GM12801 (cell line): ENCODE results near the gene SLC9A6.

Experiments used
- TF ChIP-seq, protein P1 (sequence below): IDR thresholded peaks from one replicate; pipeline ENCODE4 v1.5.1; 2011; ENCODE audit warnings: control low read depth; ENCODE audit not compliant: insufficient read length; ENCODE audit errors: extremely low read depth

The SLC9A6 gene

DNA sequence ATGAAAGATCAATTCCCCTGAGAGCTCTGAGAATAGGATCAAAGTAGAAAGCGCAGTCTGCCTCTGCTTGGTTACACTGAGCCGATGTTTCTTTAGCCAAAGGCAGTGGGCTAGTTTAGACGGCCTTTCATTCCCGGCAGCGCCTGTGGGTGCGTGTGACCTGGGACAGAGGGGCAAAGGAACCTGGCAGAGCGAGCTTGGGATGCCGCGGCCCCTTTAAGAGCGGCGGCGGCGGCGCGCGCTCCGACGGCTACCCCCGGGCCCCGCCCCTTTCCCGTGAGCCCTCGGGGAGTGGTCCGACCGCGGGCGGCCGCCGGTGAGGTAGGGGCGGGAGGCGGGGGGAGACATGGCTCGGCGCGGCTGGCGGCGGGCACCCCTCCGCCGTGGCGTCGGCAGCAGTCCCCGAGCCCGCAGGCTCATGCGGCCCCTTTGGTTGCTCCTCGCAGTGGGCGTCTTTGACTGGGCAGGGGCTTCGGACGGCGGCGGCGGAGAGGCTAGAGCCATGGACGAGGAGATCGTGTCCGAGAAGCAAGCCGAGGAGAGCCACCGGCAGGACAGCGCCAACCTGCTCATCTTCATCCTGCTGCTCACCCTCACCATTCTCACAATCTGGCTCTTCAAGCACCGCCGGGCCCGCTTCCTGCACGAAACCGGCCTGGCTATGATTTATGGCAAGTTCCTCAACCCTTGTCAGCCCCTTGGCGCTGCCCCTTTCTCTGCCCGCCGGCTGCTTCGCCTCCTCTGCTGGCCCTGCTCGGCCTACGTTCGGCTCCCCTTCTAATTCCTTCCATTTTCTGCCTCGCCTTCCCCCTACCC is at the start of gene SLC9A6:
Gene SLC9A6 (plus strand): TSS at position 279 of the 816 bp plus-strand sequence. CDS start 224 bp downstream, at position 503.
- TF ChIP-seq, protein P1, sequence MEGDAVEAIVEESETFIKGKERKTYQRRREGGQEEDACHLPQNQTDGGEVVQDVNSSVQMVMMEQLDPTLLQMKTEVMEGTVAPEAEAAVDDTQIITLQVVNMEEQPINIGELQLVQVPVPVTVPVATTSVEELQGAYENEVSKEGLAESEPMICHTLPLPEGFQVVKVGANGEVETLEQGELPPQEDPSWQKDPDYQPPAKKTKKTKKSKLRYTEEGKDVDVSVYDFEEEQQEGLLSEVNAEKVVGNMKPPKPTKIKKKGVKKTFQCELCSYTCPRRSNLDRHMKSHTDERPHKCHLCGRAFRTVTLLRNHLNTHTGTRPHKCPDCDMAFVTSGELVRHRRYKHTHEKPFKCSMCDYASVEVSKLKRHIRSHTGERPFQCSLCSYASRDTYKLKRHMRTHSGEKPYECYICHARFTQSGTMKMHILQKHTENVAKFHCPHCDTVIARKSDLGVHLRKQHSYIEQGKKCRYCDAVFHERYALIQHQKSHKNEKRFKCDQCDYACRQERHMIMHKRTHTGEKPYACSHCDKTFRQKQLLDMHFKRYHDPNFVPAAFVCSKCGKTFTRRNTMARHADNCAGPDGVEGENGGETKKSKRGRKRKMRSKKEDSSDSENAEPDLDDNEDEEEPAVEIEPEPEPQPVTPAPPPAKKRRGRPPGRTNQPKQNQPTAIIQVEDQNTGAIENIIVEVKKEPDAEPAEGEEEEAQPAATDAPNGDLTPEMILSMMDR = no peak

DNA sequence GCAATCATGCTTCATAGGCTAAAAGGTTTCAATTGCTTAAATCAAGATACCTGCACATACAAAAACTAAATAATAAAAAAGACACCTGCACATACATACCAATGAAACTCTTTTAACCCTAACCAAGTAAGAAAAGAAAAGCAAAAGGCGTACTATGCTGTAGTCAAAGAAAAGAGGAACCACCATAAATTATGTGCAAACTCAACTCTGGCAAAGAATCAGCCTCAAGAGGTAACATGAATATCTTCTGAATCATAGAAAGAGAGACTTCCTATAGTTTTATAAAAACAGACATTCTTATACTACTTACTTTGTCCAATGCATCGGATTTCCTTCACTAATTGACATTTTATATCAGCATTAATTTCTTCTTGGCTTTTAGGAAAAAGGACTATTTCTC is 40.7 kb upstream of the SLC9A6 start:
- TF ChIP-seq, protein P1 = no peak

- TF ChIP-seq, protein P1 = no peak
These were observed 33.9 kb upstream of the SLC9A6 start for GRCh38 chrX:135951291-135951690.

DNA sequence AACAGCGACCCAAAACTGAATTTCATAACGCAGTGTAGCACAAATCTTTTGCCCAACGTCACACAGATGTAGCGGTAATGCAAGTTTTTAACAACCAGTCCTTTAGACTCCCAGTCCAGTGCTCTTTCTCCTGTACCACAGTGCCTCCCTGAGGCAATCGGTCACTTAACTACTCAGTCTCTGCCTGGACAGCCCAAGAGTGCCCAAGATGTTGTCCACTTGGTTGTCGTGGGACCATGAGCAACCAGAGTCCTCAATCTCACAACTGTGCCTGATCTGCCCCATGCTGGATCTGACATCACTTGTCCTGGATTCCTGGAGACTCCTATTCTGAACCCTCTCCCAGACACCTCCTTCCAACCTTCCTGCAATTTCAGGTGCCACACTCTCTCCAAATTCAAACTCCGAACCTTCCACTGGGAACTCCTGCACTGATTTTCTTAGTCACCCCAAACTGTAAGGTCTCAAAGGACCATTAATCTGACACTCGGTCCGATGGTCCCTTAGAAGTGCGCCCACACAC is 12.1 kb upstream of the SLC9A6 start:
- TF ChIP-seq, protein P1 = no peak

DNA sequence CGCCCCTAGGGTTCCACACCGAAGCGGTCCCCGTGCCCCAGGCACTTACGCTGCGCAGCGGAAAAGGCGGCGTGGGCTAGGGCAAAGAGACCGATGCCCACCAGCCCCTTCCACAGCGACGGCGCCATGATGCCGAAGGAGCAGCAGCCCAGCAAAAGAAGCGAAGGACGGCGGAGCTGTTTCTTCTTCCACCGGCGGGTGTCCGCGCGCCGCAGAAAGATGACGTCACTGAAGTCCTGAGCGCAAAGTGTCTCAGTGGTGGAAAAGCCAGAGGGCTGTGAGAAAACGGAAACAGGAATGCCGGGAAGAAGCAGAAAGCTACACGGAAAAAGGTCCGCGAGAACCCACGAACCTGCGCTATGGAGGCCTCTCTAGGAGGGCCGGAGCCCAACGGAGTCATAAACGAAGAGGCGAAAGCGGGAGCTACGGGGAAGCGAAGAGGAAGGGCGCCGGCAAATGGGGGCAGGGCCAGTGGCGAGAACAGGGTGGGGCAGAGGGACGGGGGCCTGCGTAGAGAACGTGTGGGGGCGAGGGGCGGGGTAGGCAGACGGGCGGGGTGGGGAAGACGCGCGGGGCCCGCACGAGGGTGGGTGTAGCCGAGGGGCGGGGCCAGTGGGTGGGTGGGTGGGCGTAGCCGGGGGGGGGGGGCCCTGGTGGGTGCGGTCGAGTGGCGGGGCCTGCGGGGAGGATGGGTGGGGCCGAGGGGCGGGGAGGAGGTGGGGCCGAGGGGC is 11.5 kb upstream of the SLC9A6 start, which contains the start of gene MMGT1:
Gene MMGT1 (minus strand): TSS at position 441 of the 731 bp plus-strand sequence. CDS start 313 bp downstream, at position 128.
- TF ChIP-seq, protein P1 = no peak

DNA sequence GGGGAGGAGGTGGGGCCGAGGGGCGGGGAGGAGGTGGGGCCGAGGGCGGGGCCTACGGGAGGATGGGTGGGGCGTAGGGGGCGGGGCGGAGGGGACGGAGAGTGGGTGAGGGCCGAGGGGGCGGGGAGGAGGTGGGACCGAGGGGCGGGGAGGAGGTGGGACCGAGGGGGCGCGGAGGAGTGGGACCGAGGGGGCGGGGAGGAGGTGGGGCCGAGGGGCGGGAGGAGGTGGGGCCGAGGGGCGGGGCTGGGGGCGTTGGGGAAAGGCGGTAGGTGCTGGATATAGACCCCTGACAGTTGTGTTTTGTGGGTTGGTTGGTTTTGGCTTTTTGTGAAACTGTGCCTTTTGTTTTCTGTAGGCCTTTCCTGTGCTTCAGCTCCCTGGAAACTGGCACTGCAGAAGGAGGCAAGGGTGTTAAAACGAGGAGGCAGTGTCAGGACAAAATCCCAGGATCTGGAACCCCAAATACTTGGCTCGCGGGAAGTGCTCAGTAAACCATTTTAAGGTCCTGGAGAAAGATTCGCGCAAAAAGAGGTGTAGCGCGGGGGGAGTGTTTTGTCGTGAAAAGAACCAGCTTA is 10.9 kb upstream of the SLC9A6 start:
- TF ChIP-seq, protein P1 = no peak

GRCh38 chrX:135975421-135975820 is 9.8 kb upstream of the SLC9A6 start:
- TF ChIP-seq, protein P1 = no peak
